Fibroblast of villous mesenchyme (primary cell): ENCODE measurements around the gene DIAPH2. TPM values are rescaled to one million over a fixed set of nuclear protein-coding genes. Genes with fewer than 3 reads are reported as not detected.
A peak's percentile ranks its signal among the peaks of the same experiment; 100 is the strongest.

ENCODE experiments used
- DNase-seq: peaks from one replicate; pipeline ENCODE4 v3.0.0-alpha.2; 2010; ENCODE audit warnings: low read depth
- H3K4me3 ChIP-seq: 2 replicates; pipeline ENCODE4 v1.5.1; 2011; ENCODE audit warnings: low read depth, mild to moderate bottlenecking, low read length
- CTCF ChIP-seq: IDR thresholded peaks from 2 replicates; pipeline ENCODE4 v1.5.1; 2012; ENCODE audit warnings: low read depth, mild to moderate bottlenecking, low read length; ENCODE audit not compliant: insufficient read depth
- total RNA-seq: library from RNA; depleted of rRNA; stranded (reverse); fragments of >200 nt; gene quantifications from 2 replicates; pipeline ENCODE4 v1.2.3, GENCODE V29; 2012

DIAPH2 gene
- total RNA-seq, 1 donor: 15.5 TPM

GRCh38 chrX:97311066-97311778 lies 626.6 kb downstream of the DIAPH2 start:
- TF ChIP-seq CTCF: no peak
- no peak for DNase-seq
- H3K4me3 ChIP-seq: no peak overlapping the region

- no peak overlapping the region for H3K4me3 ChIP-seq
- TF ChIP-seq CTCF: no peak
- DNase-seq: no peak
Observed at GRCh38 chrX:97314345-97314744, 629.7 kb downstream of the DIAPH2 start.

- peak; percentile 7 for TF ChIP-seq CTCF
- no peak for DNase-seq
- no peak overlapping the region for H3K4me3 ChIP-seq
Observed at GRCh38 chrX:97315939-97316338, 631.3 kb downstream of the DIAPH2 start.

- no peak for DNase-seq
- no peak overlapping the region for H3K4me3 ChIP-seq
Observed at GRCh38 chrX:97320305-97320704, 635.7 kb downstream of the DIAPH2 start.

GRCh38 chrX:97322401-97322800 lies 637.8 kb downstream of the DIAPH2 start:
- no peak for TF ChIP-seq CTCF
- H3K4me3 ChIP-seq: no peak overlapping the region
- DNase-seq: no peak

More at GRCh38 chrX:97320305-97320704, 635.7 kb downstream of the DIAPH2 start:
- TF ChIP-seq CTCF: no peak

- no peak for DNase-seq
- TF ChIP-seq CTCF: no peak
- no peak overlapping the region for H3K4me3 ChIP-seq
Observed at GRCh38 chrX:97326456-97326855, 641.8 kb downstream of the DIAPH2 start.
